ENCODE data around the gene PKDCC. TPM values are rescaled to one million over a fixed set of nuclear protein-coding genes. Genes with fewer than 3 reads are reported as not detected.

Gene PKDCC
- polyA plus RNA-seq (ENCODE audit: insufficient read length in 4 of 4) = 100 to 1,000 TPM; 293 to 370 (median 363) TPM

- peak; percentile 72 to 81 (median 80) for DNase-seq (ENCODE audit: low read depth in 4 of 4, low spot score in 3 of 4)
Measured at GRCh38 chr2:42047488-42048298, at the start of gene PKDCC. PKDCC (plus strand) TSS chr2:42048021; CDS start chr2:42048200, 179 bp downstream.

GRCh38 chr2:41998186-41999127 is 49.4 kb upstream of the PKDCC start:
- DNase-seq (ENCODE audit: low read depth in 4 of 4, low spot score in 3 of 4) = no peak

- no peak for DNase-seq (ENCODE audit: low read depth in 4 of 4, low spot score in 3 of 4)
Measured at GRCh38 chr2:41999128-41999480, 48.7 kb upstream of the PKDCC start.

- no peak for DNase-seq (ENCODE audit: low read depth in 4 of 4, low spot score in 3 of 4)
Measured at GRCh38 chr2:41999592-42000281, 48.1 kb upstream of the PKDCC start.

- no peak for DNase-seq (ENCODE audit: low read depth in 4 of 4, low spot score in 3 of 4)
Measured at GRCh38 chr2:42001711-42002201, 46.1 kb upstream of the PKDCC start.

GRCh38 chr2:42007551-42007950 is 40.3 kb upstream of the PKDCC start:
- no peak for DNase-seq (ENCODE audit: low read depth in 4 of 4, low spot score in 3 of 4)

GRCh38 chr2:42008241-42008921 is 39.4 kb upstream of the PKDCC start:
- no peak for DNase-seq (ENCODE audit: low read depth in 4 of 4, low spot score in 3 of 4)

- no peak for DNase-seq (ENCODE audit: low read depth in 4 of 4, low spot score in 3 of 4)
Measured at GRCh38 chr2:42009657-42010580, 37.9 kb upstream of the PKDCC start.

- no peak for DNase-seq (ENCODE audit: low read depth in 4 of 4, low spot score in 3 of 4)
Measured at GRCh38 chr2:42010743-42011298, 37.0 kb upstream of the PKDCC start.

- DNase-seq (ENCODE audit: low read depth in 4 of 4, low spot score in 3 of 4) = no peak
Measured at GRCh38 chr2:42012137-42012536, 35.7 kb upstream of the PKDCC start.

- no peak for DNase-seq (ENCODE audit: low read depth in 4 of 4, low spot score in 3 of 4)
Measured at GRCh38 chr2:42012651-42013050, 35.2 kb upstream of the PKDCC start.

GRCh38 chr2:42013409-42013808 is 34.4 kb upstream of the PKDCC start:
- DNase-seq (ENCODE audit: low read depth in 4 of 4, low spot score in 3 of 4) = no peak

- DNase-seq (ENCODE audit: low read depth in 4 of 4, low spot score in 3 of 4) = no peak
Measured at GRCh38 chr2:42021464-42021863, 26.4 kb upstream of the PKDCC start.

GRCh38 chr2:42025151-42025582 is 22.7 kb upstream of the PKDCC start:
- peak in 3 of 4 donors; percentile 79 to 86 (median 86) for DNase-seq (ENCODE audit: low read depth in 4 of 4, low spot score in 3 of 4)

GRCh38 chr2:42026272-42026671 is 21.5 kb upstream of the PKDCC start:
- DNase-seq (ENCODE audit: low read depth in 4 of 4, low spot score in 3 of 4) = no peak

GRCh38 chr2:42028571-42029148 is 19.2 kb upstream of the PKDCC start:
- DNase-seq (ENCODE audit: low read depth in 4 of 4, low spot score in 3 of 4) = no peak

GRCh38 chr2:42029171-42029570 is 18.6 kb upstream of the PKDCC start:
- no peak for DNase-seq (ENCODE audit: low read depth in 4 of 4, low spot score in 3 of 4)

- DNase-seq (ENCODE audit: low read depth in 4 of 4, low spot score in 3 of 4) = no peak
Measured at GRCh38 chr2:42029639-42030199, 18.1 kb upstream of the PKDCC start.
